HG03457 (cell line): Measurements from ENCODE around the gene FSTL3.

Experiments used
- ATAC-seq: cut with Tn5 transposase; IDR thresholded peaks from one replicate; pipeline ENCODE4 v1.9.1; 2021; ENCODE audit warnings: moderate number of reproducible peaks; ENCODE audit not compliant: unreplicated experiment

Gene FSTL3

DNA sequence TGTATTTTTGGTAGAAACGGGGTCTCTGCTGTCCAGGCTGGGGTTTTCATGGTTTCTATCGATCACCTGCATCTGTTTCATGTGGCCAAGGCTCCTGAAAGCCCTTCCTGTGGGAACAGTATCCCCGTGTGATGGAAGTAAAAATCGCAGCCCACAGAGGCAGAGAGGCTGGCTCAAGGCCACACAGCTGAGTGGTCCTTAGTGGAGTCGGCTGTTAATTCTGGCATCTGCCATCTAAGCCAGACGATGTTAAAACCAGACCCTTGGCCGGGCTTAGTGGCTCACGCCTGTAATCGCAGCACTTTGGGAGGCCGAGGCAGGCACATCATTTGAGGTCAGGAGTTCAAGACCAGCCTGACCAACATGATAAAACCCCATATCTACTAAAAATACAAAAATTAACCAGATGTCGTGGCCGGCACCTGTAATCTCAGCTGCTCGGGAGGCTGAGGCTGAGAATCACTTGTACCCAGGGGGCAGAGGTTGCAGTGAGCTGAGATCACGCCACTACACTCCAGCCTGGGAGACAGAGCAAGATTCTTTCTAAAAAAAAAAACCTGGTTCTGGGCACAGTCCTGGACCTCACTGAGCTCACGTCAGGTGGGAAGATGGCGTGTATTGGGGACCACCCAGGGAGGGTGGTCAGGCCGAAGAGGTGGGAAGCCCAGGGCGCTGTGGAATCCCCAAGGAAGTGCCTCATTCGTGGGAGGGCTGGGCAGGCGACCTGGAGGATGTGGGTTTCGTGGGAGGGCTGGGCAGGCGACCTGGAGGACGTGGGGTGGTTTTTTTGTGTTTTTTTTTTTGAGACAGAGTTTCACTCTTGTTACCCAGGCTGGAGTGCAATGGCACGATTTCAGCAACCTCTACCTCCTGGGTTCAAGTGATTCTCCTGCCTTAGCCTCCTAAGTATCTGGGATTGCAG is 56.2 kb downstream of the FSTL3 start:
- no peak for ATAC-seq
